ENCODE data around the gene MAP3K13.
"Not testable (repeated sequence)": the region's sequence is repeated elsewhere in the genome, so short reads cannot be mapped to it uniquely, and the experiment has no call there.

- TF ChIP-seq EZH2 (IDR thresholded peaks at IDR 0.05; ENCODE audit: low read length, unreplicated experiment); CTCF (conservative IDR thresholded peaks at IDR 0.05; ENCODE audit: low read depth, low read length): not testable (repeated sequence)
Measured at GRCh38 chr3:185474922-185475321, 112.0 kb downstream of the MAP3K13 start.
